NB4 (cell line): ENCODE results near the gene SLC25A33.
"Not testable (repeated sequence)": the region's sequence is repeated elsewhere in the genome, so short reads cannot be mapped to it uniquely, and the experiment has no call there.

Source experiments
- MYC ChIP-seq: IDR thresholded peaks from 2 replicates; pipeline ENCODE4 v1.6.1; 2011; ENCODE audit warnings: low read depth, low read length
- POLR2A ChIP-seq: IDR thresholded peaks from 2 replicates; pipeline ENCODE4 v1.6.1; 2011; ENCODE audit warnings: mild to moderate bottlenecking; ENCODE audit not compliant: insufficient read length; ENCODE audit errors: extremely low read depth
- TF ChIP-seq, protein P1 (sequence below): IDR thresholded peaks from one replicate; pipeline ENCODE4 v1.5.1; 2012; ENCODE audit warnings: low read depth, low read length

GRCh38 chr1:9515550-9515949 is 23.7 kb upstream of the SLC25A33 start:
- TF ChIP-seq, protein P1, sequence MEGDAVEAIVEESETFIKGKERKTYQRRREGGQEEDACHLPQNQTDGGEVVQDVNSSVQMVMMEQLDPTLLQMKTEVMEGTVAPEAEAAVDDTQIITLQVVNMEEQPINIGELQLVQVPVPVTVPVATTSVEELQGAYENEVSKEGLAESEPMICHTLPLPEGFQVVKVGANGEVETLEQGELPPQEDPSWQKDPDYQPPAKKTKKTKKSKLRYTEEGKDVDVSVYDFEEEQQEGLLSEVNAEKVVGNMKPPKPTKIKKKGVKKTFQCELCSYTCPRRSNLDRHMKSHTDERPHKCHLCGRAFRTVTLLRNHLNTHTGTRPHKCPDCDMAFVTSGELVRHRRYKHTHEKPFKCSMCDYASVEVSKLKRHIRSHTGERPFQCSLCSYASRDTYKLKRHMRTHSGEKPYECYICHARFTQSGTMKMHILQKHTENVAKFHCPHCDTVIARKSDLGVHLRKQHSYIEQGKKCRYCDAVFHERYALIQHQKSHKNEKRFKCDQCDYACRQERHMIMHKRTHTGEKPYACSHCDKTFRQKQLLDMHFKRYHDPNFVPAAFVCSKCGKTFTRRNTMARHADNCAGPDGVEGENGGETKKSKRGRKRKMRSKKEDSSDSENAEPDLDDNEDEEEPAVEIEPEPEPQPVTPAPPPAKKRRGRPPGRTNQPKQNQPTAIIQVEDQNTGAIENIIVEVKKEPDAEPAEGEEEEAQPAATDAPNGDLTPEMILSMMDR: not testable (repeated sequence)
- TF ChIP-seq POLR2A, MYC: not testable (repeated sequence)
